Measurements from ENCODE around the gene FTSJ3.
"Not testable (repeated sequence)": the region's sequence is repeated elsewhere in the genome, so short reads cannot be mapped to it uniquely, and the experiment has no call there.

The FTSJ3 gene

DNA sequence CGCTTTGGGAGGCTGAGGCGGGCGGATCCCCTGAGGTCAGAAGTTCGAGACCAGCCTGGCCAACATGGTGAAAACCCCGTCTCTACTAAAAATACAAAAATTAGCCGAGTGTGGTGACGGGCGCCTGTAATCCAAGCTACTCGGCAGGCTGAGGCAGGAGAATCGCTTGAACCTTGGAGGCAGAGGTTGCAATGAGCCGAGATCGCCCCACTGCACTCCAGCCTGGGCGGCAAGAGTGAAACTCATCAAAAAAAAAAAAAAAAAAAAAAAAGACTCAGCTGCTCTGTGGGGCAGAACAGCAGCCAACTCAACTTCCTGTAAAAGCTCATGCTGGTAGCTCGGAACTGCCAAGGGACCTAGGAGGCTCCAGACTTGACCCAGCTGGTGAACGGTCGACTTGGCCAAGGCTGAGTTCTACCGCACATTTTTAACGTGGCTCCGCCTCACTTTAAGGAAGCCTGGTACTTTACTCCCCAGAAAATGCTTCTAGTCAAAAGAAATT lies 16.0 kb upstream of the FTSJ3 start:
- not testable (repeated sequence) for DNase-seq

DNA sequence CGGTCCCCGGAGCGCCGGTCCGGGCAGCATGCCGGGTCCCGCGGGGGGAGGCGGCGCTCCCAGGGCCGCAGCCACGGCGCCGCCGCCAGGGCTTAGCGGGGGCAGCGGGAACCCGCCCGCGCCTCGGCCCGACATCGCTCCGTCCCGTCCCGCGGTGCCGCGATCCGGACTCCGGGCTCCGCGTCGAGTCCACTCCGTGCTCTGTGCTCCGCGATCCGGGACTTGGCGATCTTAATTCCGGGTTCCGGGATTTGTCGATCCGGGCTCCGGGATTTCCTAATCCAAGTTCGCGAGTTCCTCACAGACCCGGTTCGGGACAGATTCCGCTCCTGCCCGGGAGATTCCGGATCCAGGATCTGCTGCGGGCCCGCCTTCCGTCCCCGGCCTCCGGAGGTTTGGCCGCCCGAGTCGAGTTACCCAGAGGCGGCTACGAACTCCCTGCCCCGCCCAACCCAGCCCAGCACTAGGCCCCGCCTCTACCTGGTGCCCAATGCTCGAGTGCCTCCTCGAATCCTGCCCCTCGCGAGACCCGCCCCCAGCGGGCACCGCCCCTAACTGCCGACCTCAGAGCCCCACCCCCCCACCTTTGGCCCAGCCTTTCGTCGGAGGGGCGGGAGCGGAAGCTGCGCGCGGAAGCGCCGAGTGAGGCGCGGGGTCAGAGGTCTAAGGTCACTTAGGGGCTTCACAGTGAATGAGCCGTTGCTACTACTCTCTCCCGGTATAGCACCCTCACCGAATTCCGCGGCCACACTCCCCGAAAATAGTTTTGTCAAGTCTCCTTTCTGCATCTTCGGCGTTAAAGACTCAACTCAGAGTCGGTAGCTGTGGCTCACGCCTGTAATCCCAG lies 15.3 kb upstream of the FTSJ3 start, which contains the start of gene SMARCD2:
Gene SMARCD2 (minus strand): TSS at position 146 of the 847 bp plus-strand sequence. CDS start 11 bp downstream, at position 135.
- peak; percentile 94 for DNase-seq

DNA sequence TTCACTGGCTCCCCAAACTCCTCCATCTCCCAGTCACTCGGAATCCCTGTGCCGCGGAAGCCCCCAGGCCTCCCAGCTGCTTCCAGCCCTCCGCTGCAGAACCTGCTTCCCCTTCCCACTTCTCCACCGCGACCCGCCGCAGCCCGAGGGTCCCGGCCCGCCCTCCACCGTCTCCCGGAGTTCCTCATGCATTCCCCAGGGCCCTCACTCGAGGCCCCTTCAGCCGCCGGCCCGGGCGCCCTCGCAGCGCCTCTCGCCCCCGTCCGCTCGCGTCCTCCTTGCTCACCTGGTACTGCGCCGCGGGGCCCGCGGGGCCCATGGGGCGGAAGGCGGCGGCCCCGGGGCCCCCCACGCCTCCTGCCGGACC lies 14.7 kb upstream of the FTSJ3 start:
- no peak for DNase-seq

- DNase-seq, result no peak
Observed at GRCh38 chr17:63841350-63842172, 14.1 kb upstream of the FTSJ3 start.

DNA sequence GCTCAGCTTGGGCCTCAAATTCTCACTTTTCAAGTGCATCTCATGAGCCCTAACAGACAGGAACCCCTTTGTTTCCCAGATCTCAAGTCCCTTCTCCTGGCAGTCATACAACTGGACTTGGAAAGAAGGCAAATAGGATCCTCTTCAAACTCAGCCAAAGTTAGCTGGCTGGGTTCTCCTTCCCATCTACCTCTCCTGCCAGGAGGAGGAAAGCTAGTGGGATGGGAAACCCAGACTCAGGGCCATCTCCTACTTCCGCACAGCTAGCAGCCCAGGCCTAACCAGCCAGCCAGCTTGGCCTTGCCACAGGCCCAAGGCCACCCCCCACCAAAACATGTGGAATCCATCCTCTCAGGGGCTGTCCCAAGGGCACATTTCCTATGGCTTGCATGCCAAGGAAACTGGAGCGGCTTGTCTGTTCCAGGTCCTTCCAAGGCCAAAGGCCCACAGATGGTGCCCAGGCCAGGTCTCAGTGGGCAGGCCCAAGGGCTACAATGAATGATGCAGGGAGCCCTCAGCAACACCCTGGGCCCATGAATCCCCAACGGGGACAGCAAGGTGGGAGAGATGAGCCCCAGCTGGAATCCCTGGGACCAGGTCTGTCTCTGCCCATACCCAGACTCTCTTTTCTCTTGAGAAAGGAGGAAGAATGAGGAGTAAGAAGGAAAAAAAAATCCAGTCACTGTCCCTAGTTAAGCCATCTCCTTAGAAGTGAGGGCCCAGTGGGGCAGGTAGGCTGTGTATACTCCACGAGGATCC lies 13.3 kb upstream of the FTSJ3 start:
- no peak for DNase-seq

DNA sequence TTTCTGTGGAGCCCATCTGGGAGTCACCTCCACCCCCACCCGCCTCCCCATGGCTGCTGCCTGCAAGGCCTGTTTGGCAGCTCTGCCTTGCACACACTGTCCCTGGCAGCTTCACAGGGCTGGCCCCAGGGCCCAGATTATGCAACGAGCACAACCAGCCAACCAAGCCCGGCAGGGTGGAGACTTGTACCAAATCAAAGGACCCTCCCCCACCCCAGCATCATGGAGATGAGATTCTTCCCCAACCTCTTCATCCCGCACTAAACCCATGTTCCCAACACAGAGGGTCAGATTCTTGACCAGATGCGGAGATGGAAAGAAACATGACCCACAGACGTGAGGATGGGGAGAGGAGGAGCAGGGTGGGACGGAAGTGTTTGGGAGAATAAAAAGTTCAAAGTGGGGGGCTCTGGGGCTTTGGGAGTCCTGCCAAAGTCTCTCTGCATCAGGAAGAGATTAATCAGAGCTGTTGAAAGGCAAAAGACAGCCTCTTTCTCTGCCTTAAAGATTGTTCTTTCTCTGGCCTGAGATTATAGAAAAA lies 11.2 kb upstream of the FTSJ3 start:
- no peak for DNase-seq

GRCh38 chr17:63837962-63838600 lies 10.6 kb upstream of the FTSJ3 start:
- no peak for DNase-seq

GRCh38 chr17:63837480-63837879 lies 10.0 kb upstream of the FTSJ3 start:
- no peak for DNase-seq

DNA sequence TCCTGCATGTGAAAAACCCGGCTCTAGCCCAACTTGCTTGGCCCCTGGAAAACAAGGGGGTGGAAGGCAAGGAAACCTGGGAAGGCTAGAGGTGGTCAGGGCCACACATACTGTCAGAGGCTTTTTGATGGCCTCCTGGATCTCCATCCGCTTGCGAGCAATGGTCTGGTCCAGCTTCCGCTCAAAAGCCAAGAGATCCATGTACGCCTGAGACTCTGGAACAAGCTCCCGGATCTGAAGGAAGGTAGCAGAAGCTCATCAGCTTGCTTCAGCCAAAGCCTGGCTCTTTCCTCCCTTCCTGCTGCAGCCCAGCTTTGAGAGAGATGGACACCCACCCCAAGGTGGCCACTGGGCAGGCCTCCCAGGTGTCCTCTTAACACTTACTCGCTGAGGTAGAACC lies 9.3 kb upstream of the FTSJ3 start:
- DNase-seq, result no peak

- no peak for DNase-seq
Observed at GRCh38 chr17:63835167-63835720, 7.8 kb upstream of the FTSJ3 start.

- DNase-seq, result no peak
Observed at GRCh38 chr17:63834431-63835166, 7.1 kb upstream of the FTSJ3 start.

GRCh38 chr17:63833741-63834373 lies 6.4 kb upstream of the FTSJ3 start:
- DNase-seq, result no peak

- DNase-seq, result no peak
Observed at GRCh38 chr17:63833026-63833740, 5.7 kb upstream of the FTSJ3 start.

GRCh38 chr17:63832455-63832854 lies 5.0 kb upstream of the FTSJ3 start:
- no peak for DNase-seq

DNA sequence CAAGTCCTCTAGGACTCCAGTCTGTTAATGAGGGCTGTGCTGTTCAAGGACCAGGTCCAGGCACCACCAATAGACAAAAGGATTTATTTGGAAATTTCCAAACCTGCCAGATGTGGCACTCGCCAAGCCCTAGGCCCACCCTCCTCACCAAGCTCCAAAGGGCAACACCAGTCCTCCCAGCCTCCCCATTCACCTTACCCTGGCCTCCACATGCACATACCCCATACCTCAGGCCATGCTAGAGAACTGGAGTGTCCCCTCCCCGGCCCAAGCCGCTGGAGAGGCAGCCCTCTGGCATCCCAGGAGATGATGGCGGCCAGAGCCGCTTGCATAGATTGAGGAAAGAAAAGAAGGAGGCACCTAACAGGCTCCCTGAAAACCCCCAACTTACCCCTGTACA lies 4.6 kb upstream of the FTSJ3 start:
- no peak for DNase-seq

GRCh38 chr17:63831505-63831904 lies 4.0 kb upstream of the FTSJ3 start:
- DNase-seq, result no peak

DNA sequence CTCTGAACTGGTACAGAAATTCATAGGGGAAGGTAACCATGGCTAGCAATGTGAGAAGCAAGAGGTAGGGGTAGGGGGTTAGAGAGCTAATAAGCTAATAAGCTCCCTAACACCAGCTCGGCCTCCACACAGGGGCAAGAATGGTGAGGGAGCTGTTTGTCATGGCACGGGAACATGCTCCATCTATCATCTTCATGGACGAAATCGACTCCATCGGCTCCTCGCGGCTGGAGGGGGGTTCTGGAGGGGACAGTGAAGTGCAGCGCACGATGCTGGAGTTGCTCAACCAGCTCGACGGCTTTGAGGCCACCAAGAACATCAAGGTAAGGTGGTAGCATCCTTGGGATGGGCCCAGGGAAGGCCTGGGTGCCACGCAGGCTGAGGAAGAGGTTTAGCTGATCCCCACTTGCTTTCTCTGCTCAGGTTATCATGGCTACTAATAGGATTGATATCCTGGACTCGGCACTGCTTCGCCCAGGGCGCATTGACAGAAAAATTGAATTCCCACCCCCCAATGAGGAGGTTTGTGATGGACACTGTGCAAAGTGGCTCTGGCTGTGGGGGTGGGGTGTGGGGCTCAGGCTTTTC lies 3.5 kb upstream of the FTSJ3 start:
- no peak for DNase-seq

GRCh38 chr17:63830278-63830677 lies 2.8 kb upstream of the FTSJ3 start:
- no peak for DNase-seq

DNA sequence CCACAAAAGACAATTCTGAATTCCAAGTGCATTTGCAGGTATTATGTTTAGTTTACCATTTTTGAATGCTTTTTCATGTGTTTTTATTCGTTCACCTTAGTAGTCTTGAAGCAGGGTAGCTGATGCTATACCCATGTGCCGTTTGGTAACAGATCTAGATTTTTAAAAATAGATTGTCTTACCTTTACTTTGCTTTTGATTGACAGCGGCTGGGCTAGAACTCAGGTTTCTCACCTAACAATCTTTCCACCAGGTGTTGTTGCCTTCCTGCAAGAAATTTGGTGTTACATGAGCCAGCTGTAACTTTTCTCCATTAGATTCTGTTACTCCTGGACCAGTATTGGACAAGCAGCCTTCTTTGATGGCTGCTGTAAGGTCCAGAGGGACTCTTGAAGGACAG lies 1.5 kb upstream of the FTSJ3 start:
- no peak for DNase-seq

DNA sequence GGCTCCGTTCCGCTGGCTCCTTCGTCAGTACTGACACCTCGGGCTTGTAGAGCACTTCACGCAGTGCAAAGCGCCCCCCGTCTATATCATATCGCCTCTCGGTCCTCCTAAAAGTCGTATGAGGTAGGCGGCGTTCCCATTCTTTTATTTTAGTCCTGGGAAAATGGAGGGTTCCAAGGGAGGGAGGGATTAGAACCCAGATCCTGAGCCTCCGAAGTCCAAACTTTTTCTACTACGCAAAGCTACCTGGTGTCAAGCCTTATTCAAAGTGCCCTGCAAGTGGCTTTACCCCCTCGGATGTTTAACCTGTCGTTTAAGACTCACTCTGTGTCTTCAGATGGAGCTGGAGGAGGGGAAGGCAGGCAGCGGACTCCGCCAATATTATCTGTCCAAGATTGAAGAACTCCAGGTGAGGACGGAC lies 348 bp upstream of the FTSJ3 start:
- no peak for DNase-seq
